HG02642 (cell line): Measurements from ENCODE around the gene GCA.

Experiments
- ATAC-seq: cut with Tn5 transposase; IDR thresholded peaks from one replicate; pipeline ENCODE4 v1.9.1; 2021; ENCODE audit warnings: mild to moderate bottlenecking; ENCODE audit not compliant: unreplicated experiment, poor library complexity

Gene GCA, protein sequence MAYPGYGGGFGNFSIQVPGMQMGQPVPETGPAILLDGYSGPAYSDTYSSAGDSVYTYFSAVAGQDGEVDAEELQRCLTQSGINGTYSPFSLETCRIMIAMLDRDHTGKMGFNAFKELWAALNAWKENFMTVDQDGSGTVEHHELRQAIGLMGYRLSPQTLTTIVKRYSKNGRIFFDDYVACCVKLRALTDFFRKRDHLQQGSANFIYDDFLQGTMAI

DNA sequence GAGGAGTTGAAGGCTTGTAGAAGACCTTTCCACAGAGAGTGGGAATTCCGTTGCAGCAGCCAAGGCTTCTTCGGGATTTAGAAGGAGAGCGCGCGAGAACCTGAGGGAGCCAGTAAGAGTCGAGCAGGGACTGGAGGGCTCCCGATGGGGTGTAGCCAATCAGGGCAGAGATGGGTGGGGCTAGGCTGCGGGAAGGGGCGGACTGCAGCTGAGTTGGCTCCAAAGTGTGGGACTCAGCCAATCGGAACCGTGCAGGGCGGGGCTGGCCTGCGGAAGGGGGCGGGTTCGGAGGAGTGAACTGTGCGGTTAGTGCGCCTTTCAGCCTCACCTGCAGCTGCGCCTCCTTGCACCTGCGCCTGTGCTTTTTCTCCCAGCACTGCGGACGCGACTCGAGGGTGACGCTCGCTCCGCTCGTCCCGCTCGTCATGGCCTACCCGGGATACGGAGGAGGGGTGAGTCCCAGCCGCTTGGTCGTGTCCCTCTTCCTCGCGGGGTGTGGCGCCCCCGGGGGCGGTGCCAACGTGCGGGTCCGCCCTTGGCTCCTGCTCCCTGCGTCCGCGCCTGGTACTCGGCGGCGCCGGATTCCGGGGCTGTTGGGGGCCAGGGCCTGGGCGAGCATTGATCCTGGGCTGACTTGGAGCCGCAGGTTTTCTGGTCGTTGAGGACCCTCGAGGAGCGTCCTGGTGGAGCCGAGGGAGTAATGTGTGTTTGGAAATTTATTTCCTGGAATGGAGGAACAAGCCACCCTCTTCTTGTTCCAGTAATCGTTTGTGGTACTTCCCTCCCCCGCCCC lies at the start of gene GCA:
TSS of gene GCA (plus strand) at position 309 of the 793 bp plus-strand sequence. CDS start at position 426, 117 bp downstream.
- ATAC-seq: peak; percentile 99

DNA sequence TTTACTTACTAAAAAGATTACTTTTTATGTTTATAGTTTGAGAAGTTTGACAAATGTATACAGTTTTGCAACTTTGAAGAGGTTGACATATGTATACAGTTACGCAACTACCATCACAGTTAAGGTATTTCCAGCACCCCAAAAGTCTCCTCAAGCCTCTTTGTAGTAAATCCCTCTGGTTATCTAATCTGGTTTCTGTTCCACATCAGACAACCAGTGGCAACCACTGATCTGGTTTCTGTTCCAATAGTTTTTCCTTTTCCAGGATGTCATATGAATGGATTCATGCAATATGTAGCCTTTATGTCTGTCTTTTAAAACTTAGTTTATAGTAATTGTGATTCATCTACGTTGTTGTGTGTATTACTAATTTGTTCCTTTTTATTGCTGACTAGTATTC lies 48.9 kb upstream of the GCA start:
- no peak for ATAC-seq

DNA sequence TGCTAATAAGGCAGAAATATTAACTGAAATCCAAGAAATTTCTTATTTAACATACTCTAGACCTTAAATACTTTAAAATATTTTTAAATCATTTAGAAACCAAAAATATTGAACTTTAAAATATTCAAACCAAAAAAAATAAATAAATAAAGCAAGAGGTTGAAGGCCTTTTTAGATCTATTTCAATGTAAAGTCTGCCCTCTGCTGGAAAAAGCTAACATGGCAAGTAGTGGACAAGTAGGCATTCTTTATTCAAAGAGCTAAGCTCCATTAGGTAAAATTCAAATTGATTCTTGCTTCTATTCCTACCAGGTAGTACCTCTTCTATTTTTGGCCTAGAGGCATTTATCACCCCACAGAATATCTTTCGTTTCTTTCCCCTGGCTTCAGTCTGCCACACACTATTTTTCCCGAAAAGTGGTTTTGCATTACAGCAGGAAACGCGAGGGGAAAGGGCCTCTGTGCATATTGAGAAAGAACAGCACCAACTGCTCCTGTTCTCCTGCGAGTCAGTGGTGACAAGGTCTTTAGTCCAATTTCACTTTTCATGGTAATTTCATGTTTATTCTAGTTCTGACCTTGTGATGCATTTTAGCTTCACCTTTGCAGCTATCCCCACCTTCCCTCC lies 45.9 kb upstream of the GCA start:
- peak; percentile 55 for ATAC-seq

DNA sequence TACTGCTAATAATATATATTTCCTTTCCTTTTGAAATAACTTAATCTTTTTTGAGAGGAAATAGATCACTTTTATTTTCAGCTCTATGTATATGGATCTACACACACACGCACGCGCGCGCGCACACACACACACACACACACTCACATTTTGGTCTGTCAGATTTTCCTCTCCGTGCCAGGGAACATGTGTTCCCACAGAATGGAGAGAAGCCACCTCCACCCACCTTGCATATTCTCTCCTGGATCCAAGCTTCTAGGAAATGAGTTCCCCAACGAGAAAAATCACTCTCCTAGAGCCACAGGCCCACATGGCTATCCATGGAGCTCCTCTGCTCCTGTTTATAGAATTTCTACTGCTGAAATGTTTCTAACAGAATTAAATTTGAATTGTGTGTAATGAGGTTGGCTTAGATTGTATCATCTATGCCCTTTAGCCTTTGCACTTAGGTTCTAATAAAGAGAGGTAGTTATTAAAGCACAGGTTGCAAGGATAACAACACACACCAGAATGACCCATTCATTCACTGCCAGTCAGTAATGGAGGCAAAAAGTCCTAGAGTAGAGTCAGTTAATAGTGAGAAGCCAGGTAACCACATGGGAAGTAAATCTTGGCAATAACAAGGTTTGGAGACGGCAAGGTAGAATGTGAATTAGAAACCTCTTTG lies 45.1 kb upstream of the GCA start:
- ATAC-seq: no peak

DNA sequence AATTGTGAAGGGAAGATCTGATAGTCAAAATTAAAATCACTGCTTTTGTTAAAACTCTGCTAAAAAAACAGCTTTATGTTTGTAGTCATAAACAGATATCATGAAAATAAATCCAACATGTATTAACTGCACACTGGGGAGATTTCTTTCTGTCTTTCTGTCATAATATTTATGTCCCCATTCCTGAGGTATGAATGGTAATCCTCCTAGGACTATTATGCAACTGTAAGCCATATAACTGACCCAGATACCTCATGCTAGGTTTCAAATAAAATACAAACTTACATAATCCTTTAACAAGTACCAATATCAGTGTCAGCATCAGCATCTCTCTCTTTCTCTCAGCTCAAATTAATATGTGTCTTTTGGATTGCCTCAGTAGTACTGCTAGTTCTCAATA lies 43.7 kb upstream of the GCA start:
- no peak for ATAC-seq

DNA sequence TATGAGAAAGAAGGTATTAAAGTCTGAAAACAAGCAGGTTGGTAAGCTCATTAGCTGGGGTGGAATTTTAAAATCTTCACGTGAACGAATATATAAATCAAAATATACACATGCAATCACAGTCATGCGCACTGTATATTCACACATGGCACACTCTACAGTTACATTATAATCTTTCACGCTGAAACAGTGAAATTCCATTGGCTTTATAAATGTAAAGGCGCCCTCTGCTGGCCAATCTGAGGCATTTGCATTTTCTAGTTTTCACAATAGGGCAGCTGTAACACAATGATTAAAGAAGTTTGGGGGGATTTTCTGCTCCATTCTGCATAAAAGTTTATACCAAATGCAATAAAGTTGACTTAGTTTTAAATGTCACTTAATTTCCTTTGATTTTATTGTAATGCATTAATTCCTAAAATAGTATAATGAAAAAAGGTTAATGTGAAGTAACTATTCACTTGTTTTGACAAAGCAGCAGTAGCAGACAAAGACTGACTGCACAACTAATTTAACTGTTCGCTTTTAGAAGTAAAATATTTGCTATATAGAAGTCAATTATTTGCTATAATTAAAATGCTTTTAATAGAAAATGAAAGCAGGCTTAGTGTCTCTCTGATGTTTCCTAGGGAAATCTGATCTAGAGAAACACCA lies 42.7 kb upstream of the GCA start:
- peak; percentile 66 for ATAC-seq

DNA sequence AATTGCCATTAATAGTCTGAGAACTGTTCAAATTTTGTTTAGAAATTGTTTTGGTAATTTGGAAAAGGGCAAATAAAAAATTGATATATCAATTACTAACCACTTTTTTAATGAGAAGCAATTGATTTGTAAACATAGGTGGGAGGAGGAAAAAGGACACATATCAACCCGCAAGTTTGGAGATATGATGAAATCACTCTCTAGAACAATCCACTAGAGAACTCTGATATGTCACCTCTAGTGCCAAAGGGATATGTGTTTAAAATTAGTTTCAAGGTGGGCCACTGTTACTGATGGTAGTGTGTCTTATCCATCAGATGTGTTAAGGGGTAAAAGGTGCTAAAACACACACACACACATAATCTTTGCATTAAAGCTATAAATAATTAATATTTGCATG lies 42.1 kb upstream of the GCA start:
- no peak for ATAC-seq

DNA sequence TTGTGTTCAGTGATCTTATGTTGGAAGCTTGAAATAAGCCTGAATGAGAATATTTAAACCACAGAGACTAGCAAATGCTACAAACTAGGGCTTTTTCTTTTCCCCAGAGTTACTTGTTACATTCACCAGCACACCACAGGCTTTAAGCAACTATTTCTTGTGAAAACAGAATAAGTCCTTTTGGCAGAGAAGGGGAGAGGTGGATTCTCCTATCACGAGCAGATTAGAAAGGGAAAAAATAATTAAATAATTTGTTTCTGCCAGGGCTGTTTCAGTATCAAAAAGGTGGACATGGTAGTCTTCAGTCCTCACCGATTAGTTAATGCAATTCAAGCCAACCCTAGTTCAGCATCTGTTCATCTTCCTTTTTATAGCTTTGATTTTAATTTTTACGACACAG lies 38.0 kb upstream of the GCA start:
- no peak for ATAC-seq

DNA sequence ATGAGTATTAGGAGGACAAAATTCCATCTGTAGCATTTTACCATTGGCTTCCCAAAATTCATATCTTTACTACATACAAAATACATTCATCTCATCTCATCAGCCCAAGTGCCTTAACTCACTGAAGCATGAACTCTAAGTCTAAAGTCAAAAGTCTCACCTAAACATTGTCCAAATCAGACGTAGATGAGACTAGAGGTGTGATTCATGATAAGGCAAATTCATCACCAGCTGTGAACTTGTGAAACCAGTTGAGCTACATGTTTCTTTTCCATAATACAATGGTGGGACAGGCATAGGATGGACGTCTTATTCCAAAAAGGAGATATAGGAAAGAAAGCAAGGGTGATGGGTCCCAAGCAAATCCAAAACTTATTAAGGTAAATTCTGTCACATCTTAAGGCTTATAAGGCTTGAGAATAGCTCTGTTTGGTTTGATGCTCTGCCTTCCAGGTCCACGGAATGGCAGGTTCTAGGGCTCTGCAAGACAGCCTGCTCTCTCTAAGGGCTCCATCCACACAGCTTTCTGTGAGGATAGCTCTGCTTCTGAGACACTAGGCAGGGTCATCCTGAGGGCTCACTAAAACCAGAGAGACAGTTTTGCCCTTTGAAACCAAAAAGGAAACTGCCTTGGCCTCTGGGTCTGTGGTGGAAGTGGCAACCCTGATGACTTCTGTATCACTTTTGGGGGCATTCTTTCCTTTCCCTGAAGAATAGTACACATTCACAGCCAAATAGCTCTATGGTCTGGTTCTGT lies 35.0 kb upstream of the GCA start:
- ATAC-seq: peak; percentile 47

DNA sequence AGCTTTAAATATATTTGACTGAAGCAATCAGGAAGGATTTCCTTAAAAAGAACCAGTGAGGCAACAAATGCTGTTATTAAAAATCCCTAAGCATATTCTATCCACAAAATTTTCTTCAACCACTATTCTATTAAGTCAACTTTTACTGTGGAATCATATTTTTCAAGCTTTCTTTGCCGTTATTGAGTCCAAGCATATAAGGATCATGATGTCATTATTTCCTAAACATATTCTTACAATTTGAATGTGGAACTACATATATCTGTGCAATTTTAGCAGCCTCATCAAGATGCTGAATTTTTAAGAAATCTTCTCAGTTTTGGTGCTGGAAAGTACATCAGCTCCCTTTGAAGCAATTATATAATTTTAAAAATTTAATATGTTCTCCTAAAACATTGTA lies 31.1 kb upstream of the GCA start:
- no peak for ATAC-seq

DNA sequence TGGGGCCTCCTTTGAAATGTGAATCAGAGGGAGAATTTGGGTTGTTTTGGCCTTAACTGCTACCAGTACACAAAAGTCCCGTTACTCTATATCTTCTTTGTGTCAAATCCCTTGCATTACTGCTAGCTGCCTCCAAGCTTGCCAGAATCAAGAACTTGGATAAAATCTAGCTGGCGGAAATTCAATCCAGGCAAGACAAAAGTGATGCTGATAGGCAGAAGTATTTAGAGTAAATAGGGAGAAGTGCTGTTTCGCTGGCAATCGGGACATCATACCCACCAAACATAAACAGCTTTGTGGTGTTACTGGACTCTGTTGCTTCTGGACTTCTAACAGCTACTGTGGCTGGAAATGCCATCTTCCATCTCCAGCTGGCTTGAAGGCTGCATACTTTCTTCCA lies 28.0 kb upstream of the GCA start:
- no peak for ATAC-seq

DNA sequence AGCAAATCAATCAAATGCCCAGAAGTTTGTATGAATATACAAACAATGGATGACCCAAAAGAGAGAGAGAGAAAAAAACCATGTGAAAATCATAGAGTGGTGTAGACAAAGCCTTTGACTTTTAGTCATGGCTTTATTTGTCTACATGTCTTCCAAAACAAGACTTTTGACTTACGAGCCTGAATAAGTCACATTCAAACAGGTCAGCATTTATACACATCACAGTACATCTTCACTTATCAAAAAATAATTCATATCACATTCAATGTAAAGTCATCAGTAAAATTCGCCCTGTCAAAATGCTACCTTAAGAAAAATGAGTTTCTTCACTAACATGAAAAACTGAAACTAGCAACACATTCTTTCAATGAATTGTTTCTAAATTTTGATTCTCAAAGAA lies 27.3 kb upstream of the GCA start:
- ATAC-seq: no peak

DNA sequence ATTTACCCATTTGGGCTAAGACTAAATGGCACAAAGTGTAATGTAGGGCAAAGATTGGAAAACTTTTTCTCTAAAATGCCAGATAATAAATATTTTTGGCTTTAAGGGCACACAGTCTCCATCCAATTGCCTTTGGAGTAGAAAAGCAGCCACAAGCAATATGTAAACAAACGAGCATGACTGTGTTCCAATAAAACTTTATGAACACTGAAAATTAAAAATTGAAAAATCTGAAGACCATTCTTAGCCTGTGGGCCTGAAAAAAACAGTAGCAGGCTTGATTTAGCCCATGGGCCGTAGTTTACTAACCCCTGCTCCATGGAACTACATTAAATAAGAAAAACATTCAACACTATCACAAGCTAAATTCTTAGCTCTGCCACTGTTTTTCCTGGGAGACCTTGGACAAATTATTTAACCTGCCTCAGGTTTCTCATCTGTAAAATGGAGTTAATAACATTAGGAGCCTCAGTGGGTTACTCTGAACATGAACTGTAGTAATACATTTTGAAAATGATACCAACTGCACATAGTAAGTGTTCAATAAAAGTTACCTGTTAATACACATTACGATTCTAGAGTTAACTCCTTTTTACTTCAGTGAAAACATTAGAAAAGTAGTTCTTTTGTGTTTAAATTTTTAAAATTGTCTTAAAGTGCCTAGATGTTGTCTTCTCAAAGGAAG lies 26.7 kb upstream of the GCA start:
- ATAC-seq: no peak

DNA sequence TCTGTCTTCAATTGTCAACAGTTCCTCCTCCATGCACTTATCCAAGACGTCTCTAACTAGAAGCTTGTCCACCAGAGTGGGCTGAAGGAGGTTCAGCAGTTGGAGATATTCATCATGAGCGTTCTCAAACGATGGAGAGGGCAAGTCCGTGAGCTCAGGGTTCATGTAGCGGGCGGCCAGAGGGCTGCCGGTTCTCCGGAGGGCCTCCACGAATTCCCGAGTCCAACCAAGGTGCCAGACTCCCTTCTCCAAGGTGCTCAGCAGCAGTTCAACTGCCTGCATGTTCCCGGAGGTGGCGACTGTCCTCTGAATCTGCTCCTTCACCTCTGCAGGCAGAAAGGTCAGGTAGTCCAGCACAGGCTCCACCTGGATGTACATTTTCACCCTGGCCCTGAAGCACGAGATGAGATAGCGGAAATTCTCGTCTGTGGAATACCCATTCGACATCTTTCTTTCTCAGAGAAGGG lies 26.0 kb upstream of the GCA start:
- ATAC-seq: peak; percentile 4

DNA sequence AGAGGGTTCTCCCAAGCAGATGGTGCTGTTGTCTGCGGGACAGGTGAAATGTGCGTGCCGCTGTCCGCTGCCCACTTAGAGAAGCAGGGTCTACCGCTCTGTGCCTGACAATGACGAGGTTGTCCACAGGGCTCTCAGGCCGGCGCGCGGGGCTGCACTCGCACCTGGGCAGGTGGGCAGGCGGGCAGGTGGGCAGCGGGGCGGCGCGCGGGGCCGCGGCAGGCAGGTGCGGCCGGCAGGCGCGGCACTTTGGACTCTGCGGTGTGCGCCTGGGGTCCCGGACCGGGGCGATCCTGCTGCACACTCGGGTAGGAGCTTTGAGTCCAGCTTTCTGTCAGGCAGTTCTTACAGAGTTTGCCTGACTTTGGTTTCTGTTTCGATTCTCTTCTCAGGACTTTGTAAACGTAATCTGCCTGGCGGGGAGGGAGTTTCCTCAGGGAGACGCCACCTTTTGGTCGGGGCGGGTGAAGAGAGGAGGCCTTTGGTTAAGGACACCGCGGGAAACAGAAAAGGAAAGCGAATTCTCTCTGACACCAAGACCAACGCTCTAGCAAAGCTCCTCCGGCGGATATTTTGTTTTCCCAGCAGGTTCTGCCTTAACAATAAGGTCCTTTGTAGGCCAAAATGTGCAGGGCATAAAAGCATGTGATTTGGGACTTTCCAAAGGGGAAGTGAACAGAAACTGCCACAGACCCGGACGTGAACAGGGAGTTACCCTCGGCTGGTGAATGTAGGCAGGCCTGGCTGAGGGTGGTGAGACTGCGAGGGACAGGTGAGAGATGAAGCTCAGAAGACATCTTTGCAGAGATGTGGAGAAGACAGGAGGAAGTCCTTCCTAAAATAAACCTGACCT lies 25.4 kb upstream of the GCA start, which contains the start of gene IFIH1:
TSS of gene IFIH1 (minus strand) at position 357 of the 853 bp plus-strand sequence. CDS start 377 bp downstream, outside the sequence.
- ATAC-seq: peak; percentile 88

DNA sequence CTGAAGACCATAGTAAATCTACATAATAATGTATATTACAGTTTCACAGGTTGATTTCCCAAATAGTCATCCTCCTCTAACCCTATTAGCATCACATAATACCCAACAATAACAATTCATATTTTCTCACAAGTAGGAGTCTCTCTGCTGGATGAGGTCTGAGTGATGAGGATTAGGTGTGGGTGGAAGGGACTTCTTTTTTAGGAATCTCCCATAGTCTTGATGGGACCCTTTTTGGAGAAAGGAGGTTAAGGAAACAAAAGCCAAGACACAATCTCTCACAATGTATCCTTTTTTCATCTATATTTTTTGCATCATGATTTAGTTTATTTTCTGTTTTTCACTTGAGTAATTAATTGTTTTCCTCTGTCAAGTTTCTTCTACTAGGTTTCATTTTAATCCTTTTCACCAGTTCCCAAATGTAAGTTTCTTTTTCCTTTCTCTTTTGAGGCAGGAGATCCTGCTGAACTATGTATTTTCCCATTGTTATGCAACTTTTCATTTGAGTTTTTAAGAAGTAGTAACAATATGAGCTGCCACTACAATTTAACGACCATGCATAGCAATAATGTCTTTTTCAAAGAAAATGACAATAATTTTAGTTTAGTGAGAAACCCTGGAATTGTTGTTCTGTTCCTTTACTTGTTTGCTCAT lies 22.9 kb upstream of the GCA start:
- ATAC-seq: no peak

DNA sequence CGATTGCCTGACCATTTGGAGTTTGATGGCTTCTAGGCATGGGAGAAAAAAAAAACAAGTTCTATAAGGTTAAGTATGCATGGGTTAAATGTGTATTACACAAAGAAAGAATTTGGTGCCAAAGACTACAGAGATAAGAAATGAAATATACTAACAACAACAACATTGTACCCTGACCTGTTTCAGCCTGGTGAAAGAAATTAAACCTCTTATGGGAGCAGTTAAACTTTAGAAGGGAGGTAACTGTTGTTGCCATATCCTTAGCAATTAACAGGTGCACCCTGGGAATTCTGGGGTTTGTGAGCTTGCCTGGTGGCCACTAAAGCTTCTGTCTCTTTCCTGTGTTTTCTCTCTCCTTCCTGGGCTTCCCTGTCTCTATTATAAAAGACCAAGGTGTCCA lies 19.0 kb upstream of the GCA start:
- ATAC-seq: no peak
